ENCODE data around the gene ZEB2.
A peak's percentile ranks its signal among the peaks of the same experiment; 100 is the strongest.

Gene ZEB2

DNA sequence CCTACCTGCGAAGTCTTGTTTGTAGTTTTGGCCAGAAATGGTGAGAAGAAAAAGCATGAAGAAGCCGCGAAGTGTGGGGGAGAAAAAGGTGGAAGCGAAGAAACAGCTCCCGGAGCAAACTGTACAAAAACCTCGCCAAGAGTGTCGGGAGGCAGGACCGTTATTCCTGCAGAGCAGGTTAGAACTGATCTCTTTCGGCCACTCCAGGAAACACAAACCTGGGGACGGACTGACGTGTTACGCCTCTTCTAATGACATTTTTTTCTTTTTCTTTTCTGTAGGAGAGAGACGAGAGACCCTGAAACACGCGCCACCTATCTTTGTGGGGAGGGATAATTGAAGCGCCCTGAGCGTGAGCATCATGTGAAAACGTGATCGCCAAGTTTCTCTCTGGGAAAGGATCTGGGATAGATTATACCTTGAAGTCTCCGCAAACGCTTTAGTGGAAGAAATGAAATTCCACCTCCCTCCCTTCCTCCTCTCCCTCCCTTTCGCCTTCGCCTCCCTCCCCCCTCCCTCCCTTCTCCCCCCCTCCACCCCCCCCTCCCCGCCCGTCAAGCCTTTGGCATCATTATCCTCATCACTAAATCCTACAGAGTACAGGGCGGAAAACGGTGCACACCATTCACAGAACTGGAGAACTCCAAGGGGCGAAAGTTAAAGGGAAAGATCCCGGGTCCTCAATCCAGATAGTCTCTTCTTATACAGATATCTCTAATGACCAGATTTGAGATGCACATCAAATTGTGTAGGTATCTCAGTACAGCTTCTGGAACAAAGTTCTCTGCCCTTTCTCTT, at the start of gene ZEB2:
Gene ZEB2, minus strand, starts transcription at position 186 of the 798 bp plus-strand sequence. CDS start 2,769 bp downstream, outside the sequence.
- H3K4me3 ChIP-seq (ENCODE audit: low read depth, low read length): peak within 1 kb of the TSS; percentile 84
- TF ChIP-seq, protein P1, sequence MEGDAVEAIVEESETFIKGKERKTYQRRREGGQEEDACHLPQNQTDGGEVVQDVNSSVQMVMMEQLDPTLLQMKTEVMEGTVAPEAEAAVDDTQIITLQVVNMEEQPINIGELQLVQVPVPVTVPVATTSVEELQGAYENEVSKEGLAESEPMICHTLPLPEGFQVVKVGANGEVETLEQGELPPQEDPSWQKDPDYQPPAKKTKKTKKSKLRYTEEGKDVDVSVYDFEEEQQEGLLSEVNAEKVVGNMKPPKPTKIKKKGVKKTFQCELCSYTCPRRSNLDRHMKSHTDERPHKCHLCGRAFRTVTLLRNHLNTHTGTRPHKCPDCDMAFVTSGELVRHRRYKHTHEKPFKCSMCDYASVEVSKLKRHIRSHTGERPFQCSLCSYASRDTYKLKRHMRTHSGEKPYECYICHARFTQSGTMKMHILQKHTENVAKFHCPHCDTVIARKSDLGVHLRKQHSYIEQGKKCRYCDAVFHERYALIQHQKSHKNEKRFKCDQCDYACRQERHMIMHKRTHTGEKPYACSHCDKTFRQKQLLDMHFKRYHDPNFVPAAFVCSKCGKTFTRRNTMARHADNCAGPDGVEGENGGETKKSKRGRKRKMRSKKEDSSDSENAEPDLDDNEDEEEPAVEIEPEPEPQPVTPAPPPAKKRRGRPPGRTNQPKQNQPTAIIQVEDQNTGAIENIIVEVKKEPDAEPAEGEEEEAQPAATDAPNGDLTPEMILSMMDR (IDR thresholded peaks at IDR 0.05; ENCODE audit: low read depth, low read length): peak; percentile 70

DNA sequence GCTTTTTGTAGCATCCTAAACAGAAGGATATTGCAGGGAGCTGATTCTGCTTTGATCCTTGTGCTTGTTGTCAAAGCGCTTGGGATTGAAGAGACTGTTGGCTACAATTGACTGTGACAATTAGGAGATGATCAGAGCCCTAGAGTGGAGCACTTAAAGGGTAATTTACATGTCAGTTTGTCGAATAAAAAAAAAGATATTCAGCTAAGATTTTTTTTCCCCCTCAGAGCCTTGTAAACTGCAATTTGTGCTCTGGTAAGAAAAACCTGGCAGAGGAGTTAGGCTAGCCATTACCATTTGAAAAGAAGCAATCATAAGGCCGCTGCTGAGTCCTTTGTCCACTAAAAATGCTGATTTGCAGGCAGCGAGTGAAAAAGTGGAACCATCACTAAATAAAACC, 47.8 kb upstream of the ZEB2 start:
- H3K4me3 ChIP-seq (ENCODE audit: low read depth, low read length): no peak overlapping the region
- TF ChIP-seq, protein P1 (IDR thresholded peaks at IDR 0.05; ENCODE audit: low read depth, low read length): no peak

DNA sequence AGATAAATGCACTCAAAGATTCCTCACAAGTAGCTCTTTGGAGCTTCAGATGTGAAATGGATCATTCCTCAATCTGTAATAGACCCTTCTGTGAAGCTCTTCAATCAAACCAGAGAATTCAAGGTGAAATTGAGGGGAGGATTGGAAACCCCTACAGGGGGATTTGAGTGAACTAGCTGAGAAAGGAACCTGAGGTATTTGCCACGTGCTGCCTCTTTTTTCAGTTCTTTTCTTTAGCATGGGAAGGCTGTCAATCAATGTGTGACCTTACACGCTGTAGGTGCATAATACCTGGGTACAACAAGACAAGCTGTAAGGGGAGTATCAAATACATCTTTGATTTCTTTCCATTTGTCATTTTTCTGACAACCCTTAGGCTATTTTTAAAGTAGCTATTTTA, 46.5 kb upstream of the ZEB2 start:
- TF ChIP-seq, protein P1 (IDR thresholded peaks at IDR 0.05; ENCODE audit: low read depth, low read length): no peak
- H3K4me3 ChIP-seq (ENCODE audit: low read depth, low read length): no peak overlapping the region

DNA sequence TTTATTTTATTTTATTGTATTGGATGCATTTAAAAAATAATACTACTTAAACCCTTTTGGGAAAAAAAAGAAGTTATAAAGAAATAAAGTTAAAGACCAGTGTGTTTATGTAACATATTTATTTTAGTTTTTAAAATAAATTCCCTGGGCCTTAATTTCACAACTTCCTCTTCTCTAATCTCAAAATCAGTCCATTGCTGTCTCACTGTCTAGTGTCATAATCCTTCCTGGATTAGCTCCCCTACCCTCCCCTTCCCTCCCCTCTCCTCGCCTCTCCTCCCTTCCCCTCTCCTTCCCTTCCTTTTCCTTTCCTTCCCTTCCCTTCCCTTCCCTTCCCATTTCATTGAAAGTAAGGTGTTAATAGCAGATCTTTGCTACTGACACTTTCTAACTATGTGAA, 40.3 kb upstream of the ZEB2 start:
- H3K4me3 ChIP-seq (ENCODE audit: low read depth, low read length): no peak overlapping the region
- TF ChIP-seq, protein P1 (IDR thresholded peaks at IDR 0.05; ENCODE audit: low read depth, low read length): no peak

DNA sequence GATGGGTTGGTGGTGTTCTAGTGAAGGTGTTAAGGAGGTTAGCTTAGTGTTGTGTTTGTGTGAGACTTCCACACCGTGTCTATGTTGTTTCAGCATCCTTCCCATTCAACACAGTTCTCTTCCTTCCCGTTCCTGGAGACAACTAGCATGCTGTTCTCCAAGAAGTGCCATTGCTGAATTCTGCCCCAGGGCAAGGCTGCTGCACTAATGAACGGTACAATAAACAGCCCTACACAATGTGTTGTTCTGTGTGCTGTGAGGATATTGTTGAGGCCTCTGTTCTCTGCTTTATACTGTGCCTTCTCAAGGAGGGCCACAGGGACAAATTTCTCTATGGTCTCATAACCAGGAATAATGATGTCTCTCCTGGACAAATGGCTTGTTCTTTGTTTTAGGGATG, 39.8 kb upstream of the ZEB2 start:
- no peak overlapping the region for H3K4me3 ChIP-seq (ENCODE audit: low read depth, low read length)
- TF ChIP-seq, protein P1 (IDR thresholded peaks at IDR 0.05; ENCODE audit: low read depth, low read length): no peak

DNA sequence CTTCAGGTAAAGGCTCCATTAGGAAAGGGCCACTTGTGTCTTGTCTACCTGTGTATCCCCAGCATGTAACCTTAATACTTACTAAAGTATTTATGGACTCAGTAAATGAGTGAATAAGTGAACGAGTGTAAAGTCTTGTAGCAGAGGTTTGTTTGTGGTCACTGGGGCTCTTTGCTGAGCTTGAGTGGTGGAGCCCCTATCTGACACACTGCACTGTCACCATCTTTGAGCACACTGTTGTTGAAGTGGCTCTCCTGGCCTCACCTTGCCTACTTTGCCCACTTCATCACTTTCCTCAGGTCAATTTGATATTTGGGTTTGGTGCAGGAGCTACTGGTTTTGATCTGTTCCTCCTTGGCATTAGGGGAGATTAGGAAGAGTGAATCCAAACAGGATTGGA, 39.3 kb upstream of the ZEB2 start:
- no peak overlapping the region for H3K4me3 ChIP-seq (ENCODE audit: low read depth, low read length)
- TF ChIP-seq, protein P1 (IDR thresholded peaks at IDR 0.05; ENCODE audit: low read depth, low read length): no peak

DNA sequence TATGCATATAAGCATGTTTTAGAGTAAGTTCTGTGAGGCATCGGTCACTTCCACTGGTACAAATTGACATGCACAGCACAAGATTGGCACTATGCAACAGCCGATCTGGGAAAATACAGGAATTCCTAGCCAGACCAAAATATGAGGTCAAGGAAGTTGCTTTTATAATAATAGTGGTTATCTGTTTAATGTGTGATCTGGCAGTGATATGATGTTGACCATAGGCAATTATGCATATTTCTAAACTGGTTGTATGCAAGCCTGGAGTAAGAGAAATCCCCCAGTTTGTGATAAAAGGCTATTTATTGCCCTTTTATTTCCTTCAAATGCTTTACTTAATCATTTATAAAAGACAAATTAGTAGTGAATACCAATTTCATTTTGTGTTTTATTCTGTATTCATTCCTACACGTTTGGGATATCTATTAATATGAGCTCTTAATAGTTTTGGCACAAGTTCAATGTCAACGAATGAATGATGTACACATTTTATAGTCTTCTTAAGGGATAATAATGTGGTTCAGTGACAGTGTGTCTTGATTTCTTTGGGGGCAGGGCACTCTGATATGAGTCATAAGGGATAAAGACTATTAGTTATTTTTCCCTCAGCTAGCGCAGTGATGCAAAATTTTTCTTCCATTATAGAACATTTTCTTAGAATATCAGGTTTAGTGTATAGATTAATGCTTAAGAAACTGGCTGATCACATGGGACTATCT, 34.7 kb upstream of the ZEB2 start:
- TF ChIP-seq, protein P1 (IDR thresholded peaks at IDR 0.05; ENCODE audit: low read depth, low read length): no peak
- no peak overlapping the region for H3K4me3 ChIP-seq (ENCODE audit: low read depth, low read length)

All from WI38 (cell line).